HEK293T (cell line): Measurements from ENCODE around the gene AGPS.

Experiments used
- BHLHE40 ChIP-seq: fragments of 450-650 bp; IDR thresholded peaks from 2 replicates; pipeline ENCODE4 v1.6.1; 2016; ENCODE audit warnings: mild to moderate bottlenecking, moderate library complexity, borderline replicate concordance
- CTBP1 ChIP-seq: fragments of 450-650 bp; IDR thresholded peaks from 2 replicates; pipeline ENCODE4 v1.6.1; 2016; ENCODE audit warnings: borderline replicate concordance
- ELF4 ChIP-seq: fragments of 450-650 bp; IDR thresholded peaks from 2 replicates; pipeline ENCODE4 v1.6.1; 2017; ENCODE audit warnings: antibody characterized with exemption
- FOXA1 ChIP-seq: fragments of 450-650 bp; IDR thresholded peaks from 2 replicates; pipeline ENCODE4 v1.6.1; 2016; ENCODE audit warnings: mild to moderate bottlenecking
- FOXK2 ChIP-seq: fragments of 450-650 bp; IDR thresholded peaks from 2 replicates; pipeline ENCODE4 v1.6.1; 2016; ENCODE audit warnings: mild to moderate bottlenecking
- FOXM1 ChIP-seq: fragments of 450-650 bp; IDR thresholded peaks from 2 replicates; pipeline ENCODE4 v1.6.1; 2017; ENCODE audit warnings: mild to moderate bottlenecking, borderline replicate concordance
- LEF1 ChIP-seq: fragments of 450-650 bp; IDR thresholded peaks from 2 replicates; pipeline ENCODE4 v1.6.1; 2017; ENCODE audit warnings: mild to moderate bottlenecking, borderline replicate concordance
- SP1 ChIP-seq: fragments of 450-650 bp; IDR thresholded peaks from 2 replicates; pipeline ENCODE4 v1.6.1; 2017
- SUZ12 ChIP-seq: fragments of 450-650 bp; IDR thresholded peaks from 2 replicates; pipeline ENCODE4 v1.6.1; 2016; ENCODE audit warnings: mild to moderate bottlenecking
- TARDBP ChIP-seq: fragments of 450-650 bp; IDR thresholded peaks from 2 replicates; pipeline ENCODE4 v1.6.1; 2016
- ZNF384 ChIP-seq: fragments of 450-650 bp; IDR thresholded peaks from 2 replicates; pipeline ENCODE4 v1.6.1; 2016
- TF ChIP-seq, protein P1 (sequence below): fragments of 450-650 bp; IDR thresholded peaks from 2 replicates; pipeline ENCODE4 v1.6.1; 2016

DNA sequence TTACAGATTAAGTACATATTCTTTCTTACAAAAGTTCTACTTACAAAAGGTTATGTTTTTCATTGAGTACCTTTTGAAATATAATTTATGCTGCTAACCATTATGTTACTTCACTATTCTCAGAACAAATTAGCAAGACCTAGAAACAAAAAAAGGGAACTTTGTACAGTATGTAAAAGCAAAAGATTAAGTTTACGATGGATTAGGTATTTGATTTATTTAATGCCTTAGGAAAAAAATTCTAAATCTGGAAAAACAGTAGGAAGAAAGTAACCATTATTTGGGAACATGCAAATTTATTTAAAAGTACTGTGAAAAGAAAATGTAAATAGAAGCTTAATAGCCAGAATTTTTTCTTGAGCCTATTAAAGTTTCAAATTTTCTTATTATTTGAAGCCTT, 144.6 kb downstream of the AGPS start:
- TF ChIP-seq FOXA1 (no peak), BHLHE40 (no peak), ZNF384 (no peak), SP1 (no peak), SUZ12 (no peak), FOXK2 (no peak), FOXM1 (no peak), TARDBP (no peak), LEF1 (no peak), CTBP1 (no peak), ELF4 (no peak)
- TF ChIP-seq, protein P1, sequence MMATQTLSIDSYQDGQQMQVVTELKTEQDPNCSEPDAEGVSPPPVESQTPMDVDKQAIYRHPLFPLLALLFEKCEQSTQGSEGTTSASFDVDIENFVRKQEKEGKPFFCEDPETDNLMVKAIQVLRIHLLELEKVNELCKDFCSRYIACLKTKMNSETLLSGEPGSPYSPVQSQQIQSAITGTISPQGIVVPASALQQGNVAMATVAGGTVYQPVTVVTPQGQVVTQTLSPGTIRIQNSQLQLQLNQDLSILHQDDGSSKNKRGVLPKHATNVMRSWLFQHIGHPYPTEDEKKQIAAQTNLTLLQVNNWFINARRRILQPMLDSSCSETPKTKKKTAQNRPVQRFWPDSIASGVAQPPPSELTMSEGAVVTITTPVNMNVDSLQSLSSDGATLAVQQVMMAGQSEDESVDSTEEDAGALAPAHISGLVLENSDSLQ: no peak
